GM21528 (cell line): ENCODE results near the gene RTKN2.

Experiments used
- ATAC-seq: cut with Tn5 transposase; IDR thresholded peaks from one replicate; pipeline ENCODE4 v1.9.1; 2021; ENCODE audit warnings: mild to moderate bottlenecking, moderate library complexity; ENCODE audit not compliant: unreplicated experiment, low FRiP score

Gene RTKN2

GRCh38 chr10:62180677-62181076 lies 88.0 kb downstream of the RTKN2 start:
- ATAC-seq, result no peak

GRCh38 chr10:62178568-62178967 lies 90.1 kb downstream of the RTKN2 start:
- no peak for ATAC-seq

GRCh38 chr10:62177111-62177510 lies 91.5 kb downstream of the RTKN2 start:
- no peak for ATAC-seq

- ATAC-seq, result no peak
Measured at GRCh38 chr10:62175251-62175650, 93.4 kb downstream of the RTKN2 start.

DNA sequence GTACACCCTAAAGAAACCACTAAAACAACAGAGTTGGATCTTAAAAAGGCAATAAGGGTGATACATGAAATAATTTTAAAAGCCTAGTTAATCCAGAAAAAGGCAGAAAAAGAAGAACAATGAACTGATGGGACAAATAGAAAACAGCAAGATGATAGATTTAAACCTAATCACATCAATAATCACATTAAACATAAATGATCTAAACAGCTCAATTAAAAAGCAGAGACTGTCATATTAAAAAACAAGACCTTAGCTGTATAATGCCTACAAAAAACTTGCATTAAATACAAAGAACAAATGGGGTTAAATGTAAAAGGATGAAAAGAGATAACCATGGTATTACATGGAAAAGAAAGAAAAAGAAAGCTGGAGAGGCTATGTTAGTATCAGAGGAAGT lies 96.2 kb downstream of the RTKN2 start:
- ATAC-seq, result no peak

DNA sequence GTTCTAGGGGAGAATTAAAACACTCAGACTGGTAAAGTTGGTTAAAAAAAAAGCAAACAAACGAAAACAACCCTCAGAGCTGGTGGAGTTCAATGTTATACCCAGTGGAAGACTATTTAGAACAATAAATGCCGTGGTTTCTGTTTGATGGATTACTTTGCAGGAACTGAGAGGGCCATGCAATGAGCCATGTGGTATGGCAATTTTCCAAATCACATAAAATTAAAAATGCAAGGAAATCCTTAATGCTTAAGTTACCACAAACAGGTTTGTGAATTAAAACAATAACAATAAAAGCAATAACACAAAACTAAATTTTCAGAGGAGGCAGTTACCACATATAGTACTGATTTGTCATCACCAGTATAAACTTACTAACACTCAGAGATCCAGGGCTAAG lies 96.9 kb downstream of the RTKN2 start:
- ATAC-seq, result no peak

DNA sequence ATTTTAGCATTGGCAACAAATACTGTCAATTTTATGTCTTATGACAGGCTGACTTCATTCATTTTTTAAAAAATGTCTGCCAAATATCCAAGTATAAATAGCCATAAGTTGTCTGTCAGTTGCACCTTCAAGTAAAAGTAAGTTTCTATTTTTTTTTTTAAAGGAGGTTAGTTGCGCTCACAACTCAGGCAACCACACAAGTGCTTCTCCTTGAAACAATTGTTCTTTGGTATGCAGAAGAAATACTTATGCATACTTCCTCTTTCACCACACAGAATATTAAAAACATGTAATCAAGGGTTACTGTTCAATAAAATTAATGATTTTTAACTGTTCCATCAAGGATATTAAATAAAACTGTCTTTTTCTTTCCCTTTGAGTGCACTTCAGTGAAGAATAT lies 97.9 kb downstream of the RTKN2 start:
- no peak for ATAC-seq

DNA sequence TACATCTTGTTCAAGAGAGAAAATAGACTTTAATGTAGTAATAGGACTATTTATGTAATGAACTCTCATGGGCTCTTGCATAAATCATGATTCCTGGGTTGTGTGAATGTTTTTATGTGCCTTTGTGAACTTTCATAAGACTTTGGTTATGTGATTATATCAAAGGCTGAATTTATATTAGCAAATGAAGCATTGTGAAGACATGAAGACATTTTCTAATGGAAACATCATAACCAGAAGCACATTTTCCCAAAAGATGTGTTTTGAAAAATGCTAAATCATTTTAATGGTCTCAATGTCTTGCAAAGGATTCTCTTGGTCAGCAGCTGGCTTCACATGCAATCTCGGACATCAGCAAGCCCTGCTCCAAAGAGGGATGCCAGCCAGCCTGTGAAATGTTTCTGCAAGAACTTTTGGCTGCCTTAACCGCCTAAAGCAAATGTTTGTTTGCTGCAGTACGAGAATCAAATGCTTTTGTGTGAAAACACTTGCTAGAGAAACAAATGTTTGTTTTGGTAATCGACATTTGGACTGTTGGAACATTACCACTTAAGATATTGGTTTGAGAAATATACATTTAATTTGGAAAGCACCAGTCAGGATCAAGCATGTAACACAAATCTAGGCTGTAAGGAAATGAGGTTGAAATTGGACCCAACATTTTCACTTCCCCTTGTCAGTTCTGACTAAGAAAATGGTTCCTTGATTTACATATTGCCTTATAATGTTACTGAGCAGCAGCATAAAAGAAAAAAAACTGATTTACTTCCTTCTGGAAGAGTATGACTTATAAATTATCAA lies 102.1 kb downstream of the RTKN2 start:
- peak; percentile 98 for ATAC-seq

- no peak for ATAC-seq
Measured at GRCh38 chr10:62165803-62166202, 102.8 kb downstream of the RTKN2 start.

GRCh38 chr10:62163024-62163423 lies 105.6 kb downstream of the RTKN2 start:
- ATAC-seq, result no peak

- no peak for ATAC-seq
Measured at GRCh38 chr10:62162261-62162981, 106.2 kb downstream of the RTKN2 start.

GRCh38 chr10:62159351-62159750 lies 109.3 kb downstream of the RTKN2 start:
- ATAC-seq, result no peak

- no peak for ATAC-seq
Measured at GRCh38 chr10:62157601-62158000, 111.0 kb downstream of the RTKN2 start.

DNA sequence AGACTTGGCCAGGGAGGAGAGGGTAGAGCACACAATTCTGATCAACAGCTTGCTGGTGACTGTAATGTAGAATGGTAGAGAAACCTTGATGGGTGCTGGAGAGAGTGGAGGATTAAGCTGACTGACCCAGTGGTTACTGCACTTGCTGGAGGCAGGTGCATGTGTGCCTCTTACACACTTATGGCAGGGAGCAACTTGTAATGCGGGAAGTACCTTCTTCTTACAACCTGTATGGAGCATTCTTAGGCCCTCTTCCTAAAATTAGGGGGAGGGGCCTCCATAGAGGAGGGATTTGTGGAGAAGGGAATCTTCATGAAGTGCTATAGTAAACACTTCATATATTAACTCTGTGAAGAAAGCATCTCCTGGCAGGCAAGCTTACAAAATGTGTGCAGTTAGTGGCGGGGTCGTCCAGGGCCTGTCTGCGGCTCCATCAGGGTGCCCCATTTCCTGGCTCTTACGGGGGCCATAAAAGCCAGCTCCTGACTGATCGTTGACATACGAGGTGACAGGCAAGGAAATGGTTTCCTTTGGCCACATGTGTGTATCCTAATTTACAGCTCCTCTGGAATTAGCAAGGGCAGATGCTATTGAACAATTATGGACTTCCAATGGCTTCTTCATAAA lies 113.5 kb downstream of the RTKN2 start:
- ATAC-seq, result no peak

DNA sequence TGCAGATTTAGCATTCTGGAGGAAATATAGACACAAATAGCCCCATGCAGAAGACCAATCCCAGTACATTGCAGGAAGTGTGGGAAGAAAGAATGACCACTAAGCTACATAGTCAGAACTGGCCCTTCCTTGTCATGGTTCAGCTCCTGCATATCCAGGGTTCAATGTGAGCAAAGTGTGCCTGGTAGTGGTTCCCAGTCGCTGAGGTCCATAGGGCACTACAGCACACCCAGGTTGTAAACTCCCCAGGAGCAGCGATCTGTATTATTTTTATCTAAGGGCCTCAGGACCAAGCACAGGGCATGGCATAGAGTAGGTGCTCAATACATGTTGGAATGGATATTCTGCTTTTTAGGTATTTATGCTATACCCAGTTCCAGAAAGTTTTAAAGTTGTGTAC lies 114.4 kb downstream of the RTKN2 start:
- ATAC-seq, result no peak

DNA sequence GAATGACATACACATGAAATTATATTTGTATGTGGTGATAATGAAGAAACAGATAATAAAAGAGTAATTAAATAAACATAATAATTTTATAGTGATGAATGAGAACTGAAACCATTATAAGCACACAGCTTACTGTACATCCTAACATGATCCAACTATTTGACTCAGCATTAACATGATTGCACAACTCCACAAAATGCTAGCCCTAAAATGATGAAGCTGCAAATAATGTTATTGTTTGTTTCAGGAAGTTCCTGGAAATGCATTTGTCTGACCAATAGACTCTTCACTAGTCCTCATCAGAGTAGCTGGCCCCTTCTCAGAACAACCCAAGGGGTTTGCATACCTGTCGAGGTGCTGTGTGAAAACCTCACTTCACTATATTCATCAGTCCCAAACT lies 115.5 kb downstream of the RTKN2 start:
- no peak for ATAC-seq

DNA sequence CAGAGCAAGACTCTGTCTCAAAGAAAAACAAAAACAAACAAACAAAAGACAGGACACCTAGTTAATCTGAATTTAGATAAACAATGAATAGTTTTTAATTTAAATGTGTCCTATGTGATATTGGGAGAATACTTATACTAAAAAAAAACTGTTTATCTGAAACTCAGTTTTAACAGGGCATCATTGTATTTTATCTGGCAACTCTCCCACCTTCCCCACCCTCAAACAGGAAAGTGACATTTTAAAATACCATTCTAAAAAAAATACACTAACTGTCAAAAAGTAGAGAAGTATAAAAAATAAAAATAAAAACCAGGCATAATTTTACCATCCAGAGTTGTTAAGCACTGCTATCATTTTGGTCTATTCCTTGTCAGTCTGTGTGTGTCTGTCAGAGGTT lies 119.0 kb downstream of the RTKN2 start:
- no peak for ATAC-seq

DNA sequence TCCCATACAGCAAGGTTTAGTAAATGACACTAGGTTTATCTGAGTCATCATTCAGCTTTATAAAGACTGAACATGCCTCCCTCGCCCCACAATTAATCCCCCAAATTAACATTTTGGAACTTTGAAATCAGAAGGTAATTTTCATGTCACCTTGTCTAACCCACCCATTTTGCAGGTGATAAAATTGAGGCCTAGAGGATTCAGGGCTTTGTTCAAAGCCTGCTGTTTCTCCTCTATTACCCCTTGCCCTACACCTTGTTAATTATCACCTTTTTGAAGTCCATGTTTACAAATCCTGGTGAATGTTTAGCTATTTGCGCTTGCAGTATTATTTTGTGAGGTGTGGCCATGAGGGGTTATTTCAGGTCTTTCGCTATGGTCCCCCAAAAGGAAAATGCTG lies 120.5 kb downstream of the RTKN2 start:
- no peak for ATAC-seq

- no peak for ATAC-seq
Measured at GRCh38 chr10:62147425-62147824, 121.2 kb downstream of the RTKN2 start.

DNA sequence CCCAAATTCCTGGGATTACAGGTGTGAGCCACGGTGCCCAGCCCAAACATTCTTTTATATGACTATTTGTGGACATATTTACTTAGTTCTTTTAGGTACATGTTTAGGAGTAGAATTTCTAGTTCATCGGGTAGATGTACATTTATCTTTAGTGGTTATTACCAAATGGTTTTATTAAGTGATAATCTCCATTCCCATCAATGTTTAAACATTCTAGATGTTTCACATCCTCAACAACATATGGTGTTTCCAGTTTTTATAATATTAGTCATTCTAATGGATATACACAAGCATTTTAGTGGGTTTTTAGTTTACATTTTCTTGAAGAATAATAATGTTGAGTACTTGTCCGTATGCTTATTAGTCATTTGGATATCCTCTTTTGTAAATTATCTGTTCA lies 131.7 kb downstream of the RTKN2 start:
- ATAC-seq, result no peak

DNA sequence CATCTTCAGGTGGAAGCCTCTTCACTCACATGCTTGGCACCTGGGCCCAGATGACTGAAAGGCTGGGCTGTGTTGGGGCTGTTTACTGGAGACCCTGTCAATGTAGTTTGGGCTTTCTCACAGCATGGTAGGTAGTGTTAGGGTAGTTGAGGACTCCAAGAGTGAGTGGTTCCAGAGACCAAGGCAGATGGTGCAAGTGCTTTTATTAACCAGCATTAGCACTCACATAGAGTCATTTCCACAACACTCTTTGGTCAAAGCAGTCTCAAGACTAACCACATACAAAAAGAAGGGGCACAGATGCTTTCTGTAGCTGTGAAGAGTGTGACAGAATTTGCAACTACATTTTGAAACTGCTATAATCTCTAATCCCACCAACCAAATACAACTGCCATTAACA lies 135.0 kb downstream of the RTKN2 start:
- ATAC-seq, result peak; percentile 96
